ENCODE results near the gene RNPC3. TPM values are rescaled to one million over a fixed set of nuclear protein-coding genes. Genes with fewer than 3 reads are reported as not detected.
A peak's percentile ranks its signal among the peaks of the same experiment; 100 is the strongest.

RNPC3 gene, protein sequence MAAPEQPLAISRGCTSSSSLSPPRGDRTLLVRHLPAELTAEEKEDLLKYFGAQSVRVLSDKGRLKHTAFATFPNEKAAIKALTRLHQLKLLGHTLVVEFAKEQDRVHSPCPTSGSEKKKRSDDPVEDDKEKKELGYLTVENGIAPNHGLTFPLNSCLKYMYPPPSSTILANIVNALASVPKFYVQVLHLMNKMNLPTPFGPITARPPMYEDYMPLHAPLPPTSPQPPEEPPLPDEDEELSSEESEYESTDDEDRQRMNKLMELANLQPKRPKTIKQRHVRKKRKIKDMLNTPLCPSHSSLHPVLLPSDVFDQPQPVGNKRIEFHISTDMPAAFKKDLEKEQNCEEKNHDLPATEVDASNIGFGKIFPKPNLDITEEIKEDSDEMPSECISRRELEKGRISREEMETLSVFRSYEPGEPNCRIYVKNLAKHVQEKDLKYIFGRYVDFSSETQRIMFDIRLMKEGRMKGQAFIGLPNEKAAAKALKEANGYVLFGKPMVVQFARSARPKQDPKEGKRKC
- 100 to 1,000 TPM in 1 of 3 donors, 10 to 100 TPM in 2; 40.0 to 110 (median 47.5) TPM for polyA plus RNA-seq (ENCODE audit: insufficient read length in 3 of 3)
- long read RNA-seq, donor 1, partial matches to known transcripts = 0 of 2 reads
- long read RNA-seq, donor 1, other reads (novel, unspliced or antisense) = 0 of 2 reads
- long read RNA-seq, donor 2, partial matches to known transcripts = 0 of 1 reads
- long read RNA-seq, donor 2, other reads (novel, unspliced or antisense) = 0 of 1 reads
- long read RNA-seq, donor 3, partial matches to known transcripts = 10 of 15 reads
- long read RNA-seq, donor 3, other reads (novel, unspliced or antisense) = 0 of 15 reads
- long read RNA-seq, donor 4, transcript RNPC3-206 (6 exons, 686 nt) = major isoform, 5 of 70 reads
- long read RNA-seq, donor 4, partial matches to known transcripts = 65 of 70 reads
- long read RNA-seq, donor 4, other reads (novel, unspliced or antisense) = 0 of 70 reads
- long read RNA-seq, donor 5 = 0 reads
- long read RNA-seq, donor 6, transcript RNPC3-206 (6 exons, 686 nt) = major isoform, 6 of 47 reads
- long read RNA-seq, donor 6, partial matches to known transcripts = 40 of 47 reads
- long read RNA-seq, donor 6, other reads (novel, unspliced or antisense) = 0 of 47 reads
- long read RNA-seq, donor 7, partial matches to known transcripts = 6 of 7 reads
- long read RNA-seq, donor 7, other reads (novel, unspliced or antisense) = 0 of 7 reads
- long read RNA-seq, donor 8, transcript RNPC3-206 (6 exons, 686 nt) = major isoform, 5 of 115 reads
- long read RNA-seq, donor 8, partial matches to known transcripts = 109 of 115 reads
- long read RNA-seq, donor 8, other reads (novel, unspliced or antisense) = 0 of 115 reads
- long read RNA-seq, donor 9, partial matches to known transcripts = 0 of 2 reads
- long read RNA-seq, donor 9, other reads (novel, unspliced or antisense) = 0 of 2 reads
- long read RNA-seq, donor 10, partial matches to known transcripts = 13 of 15 reads
- long read RNA-seq, donor 10, other reads (novel, unspliced or antisense) = 0 of 15 reads
- long read RNA-seq, donor 11, partial matches to known transcripts = 0 of 1 reads
- long read RNA-seq, donor 11, other reads (novel, unspliced or antisense) = 0 of 1 reads
- long read RNA-seq, donor 12, partial matches to known transcripts = 0 of 1 reads
- long read RNA-seq, donor 12, other reads (novel, unspliced or antisense) = 0 of 1 reads
- long read RNA-seq, donor 13, partial matches to known transcripts = 13 of 15 reads
- long read RNA-seq, donor 13, other reads (novel, unspliced or antisense) = 0 of 15 reads
- long read RNA-seq, donor 14, partial matches to known transcripts = 0 of 2 reads
- long read RNA-seq, donor 14, other reads (novel, unspliced or antisense) = 0 of 2 reads
- long read RNA-seq, donor 15 = 0 reads
- long read RNA-seq, donor 16, transcript RNPC3-206 (6 exons, 686 nt) = major isoform, 8 of 128 reads
- long read RNA-seq, donor 16, partial matches to known transcripts = 116 of 128 reads
- long read RNA-seq, donor 16, other reads (novel, unspliced or antisense) = 0 of 128 reads

GRCh38 chr1:103525607-103526507 lies at the start of gene RNPC3:
Gene RNPC3, plus strand, starts transcription at chr1:103525699. Its CDS starts 372 bp downstream, at chr1:103526071.
- peak; percentile 84 to 96 (median 88) for DNase-seq (ENCODE audit: extremely low read depth in 1 of 11, low read depth in 9 of 11, low spot score in 4 of 11)

DNA sequence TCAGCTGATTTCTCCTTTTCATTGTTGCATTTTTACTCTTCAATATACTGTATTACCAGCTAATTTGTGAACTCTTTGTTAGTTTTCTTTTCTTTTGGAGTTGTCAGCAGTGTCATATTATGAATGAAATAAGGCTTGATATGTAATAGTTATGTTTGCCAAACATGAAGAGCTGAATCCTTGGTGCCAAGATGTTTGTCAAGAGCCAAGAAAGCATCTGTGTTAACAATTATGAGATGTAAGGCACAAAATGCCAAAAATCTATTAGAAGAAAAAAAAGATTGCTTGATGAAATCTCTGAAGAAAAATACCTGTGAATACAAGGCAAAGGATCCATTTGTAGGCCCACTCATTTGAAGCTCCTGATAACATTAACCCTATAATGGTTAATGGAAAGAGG lies 48.4 kb upstream of the RNPC3 start:
- DNase-seq (ENCODE audit: extremely low read depth in 1 of 11, low read depth in 9 of 11, low spot score in 4 of 11) = no peak

DNA sequence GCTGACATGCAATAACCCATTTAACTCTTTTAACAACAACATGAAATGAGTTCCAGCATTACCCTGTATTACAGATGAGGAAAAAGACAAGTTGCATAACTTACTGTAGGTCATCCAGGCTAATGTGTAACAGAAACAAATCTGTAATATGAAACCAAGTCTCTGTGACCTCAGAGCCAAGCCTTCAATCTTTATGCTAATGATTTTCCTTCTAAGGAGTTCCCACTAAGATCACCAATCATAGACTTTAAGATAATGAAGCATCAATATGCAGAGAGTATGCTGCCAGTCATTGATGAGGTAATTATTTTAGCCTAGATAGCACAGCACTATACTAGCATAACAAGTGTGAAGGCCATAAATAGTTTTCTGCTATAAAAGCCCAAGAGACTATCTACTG lies 35.6 kb upstream of the RNPC3 start:
- peak in 2 of 11 donors; percentile 2 for DNase-seq (ENCODE audit: extremely low read depth in 1 of 11, low read depth in 9 of 11, low spot score in 4 of 11)

GRCh38 chr1:103492003-103492625 lies 33.4 kb upstream of the RNPC3 start:
- no peak for DNase-seq (ENCODE audit: extremely low read depth in 1 of 11, low read depth in 9 of 11, low spot score in 4 of 11)

GRCh38 chr1:103496014-103496635 lies 29.4 kb upstream of the RNPC3 start:
- DNase-seq (ENCODE audit: extremely low read depth in 1 of 11, low read depth in 9 of 11, low spot score in 4 of 11) = no peak

GRCh38 chr1:103497404-103497803 lies 28.1 kb upstream of the RNPC3 start:
- no peak for DNase-seq (ENCODE audit: extremely low read depth in 1 of 11, low read depth in 9 of 11, low spot score in 4 of 11)

DNA sequence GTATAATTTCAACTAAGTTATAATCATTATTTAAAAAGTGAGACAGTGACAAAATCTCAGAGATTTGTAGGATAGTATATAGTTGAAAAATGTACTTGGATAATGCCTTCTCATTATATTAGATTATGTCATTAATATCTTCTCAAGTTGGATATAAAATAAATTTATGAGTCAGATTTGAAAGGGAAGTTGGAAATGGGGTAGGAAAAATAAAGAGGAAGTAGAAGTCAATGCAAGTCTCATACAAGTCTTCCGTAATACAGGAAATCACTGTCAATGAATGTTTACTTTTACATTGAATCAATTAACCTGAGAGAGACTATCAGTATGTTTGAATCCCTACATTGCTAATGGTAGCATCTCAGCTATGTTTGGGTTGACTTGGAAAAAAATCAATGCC lies 16.2 kb upstream of the RNPC3 start:
- DNase-seq (ENCODE audit: extremely low read depth in 1 of 11, low read depth in 9 of 11, low spot score in 4 of 11) = no peak

- DNase-seq (ENCODE audit: extremely low read depth in 1 of 11, low read depth in 9 of 11, low spot score in 4 of 11) = no peak
Observed at GRCh38 chr1:103513711-103514110, 11.8 kb upstream of the RNPC3 start.

- peak in 9 of 11 donors; percentile 12 to 33 (median 23) for DNase-seq (ENCODE audit: extremely low read depth in 1 of 11, low read depth in 9 of 11, low spot score in 4 of 11)
Observed at GRCh38 chr1:103514920-103515503, 10.5 kb upstream of the RNPC3 start.

DNA sequence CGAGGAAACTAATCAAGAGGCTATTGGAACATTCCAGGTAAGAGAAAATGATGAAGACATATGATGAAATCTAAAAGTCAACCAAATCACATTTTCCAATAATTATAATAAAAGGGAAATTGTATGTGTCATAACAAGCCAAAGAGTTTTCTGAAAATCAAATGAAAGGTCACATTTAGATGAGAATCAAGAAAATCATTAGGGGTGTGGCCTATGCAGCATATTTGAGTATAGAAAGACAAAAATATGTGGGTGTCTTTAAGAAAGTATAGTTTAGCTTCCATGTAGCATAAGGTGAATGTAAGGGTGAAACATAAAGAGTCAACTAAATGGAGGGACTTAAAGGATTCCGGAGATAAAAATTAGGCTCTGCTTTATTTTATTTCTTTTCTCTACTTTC lies 9.2 kb upstream of the RNPC3 start:
- no peak for DNase-seq (ENCODE audit: extremely low read depth in 1 of 11, low read depth in 9 of 11, low spot score in 4 of 11)

- no peak for DNase-seq (ENCODE audit: extremely low read depth in 1 of 11, low read depth in 9 of 11, low spot score in 4 of 11)
Observed at GRCh38 chr1:103516693-103517092, 8.8 kb upstream of the RNPC3 start.

- no peak for DNase-seq (ENCODE audit: extremely low read depth in 1 of 11, low read depth in 9 of 11, low spot score in 4 of 11)
Observed at GRCh38 chr1:103517380-103518047, 8.0 kb upstream of the RNPC3 start.

DNA sequence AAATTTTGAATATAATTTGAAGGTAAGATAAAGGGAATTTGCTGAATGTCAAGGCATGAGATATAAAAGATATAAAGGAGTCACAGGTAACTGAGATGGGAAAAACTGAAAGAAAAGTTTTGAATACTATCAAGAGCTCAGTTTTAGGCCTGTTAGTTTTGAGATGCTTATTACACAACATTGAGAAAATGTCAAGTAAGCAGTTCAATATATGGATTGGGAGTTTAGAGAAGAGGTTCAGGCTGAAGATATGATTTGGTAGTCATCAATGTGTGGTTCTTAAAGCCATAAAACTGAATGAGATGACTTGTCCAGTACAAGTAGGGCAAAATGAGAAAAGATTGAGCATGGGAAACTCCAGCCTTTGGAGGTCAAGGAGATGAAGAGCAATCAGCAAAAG lies 4.7 kb upstream of the RNPC3 start:
- DNase-seq (ENCODE audit: extremely low read depth in 1 of 11, low read depth in 9 of 11, low spot score in 4 of 11) = no peak

GRCh38 chr1:103523346-103523745 lies 2.2 kb upstream of the RNPC3 start:
- DNase-seq (ENCODE audit: extremely low read depth in 1 of 11, low read depth in 9 of 11, low spot score in 4 of 11) = no peak

GRCh38 chr1:103525114-103525606 lies 339 bp upstream of the RNPC3 start:
- peak in 8 of 11 donors; percentile 10 to 35 (median 20) for DNase-seq (ENCODE audit: extremely low read depth in 1 of 11, low read depth in 9 of 11, low spot score in 4 of 11)
